ENCODE measurements around the gene RNPS1.
A peak's percentile ranks its signal among the peaks of the same experiment; 100 is the strongest.

RNPS1 gene

DNA sequence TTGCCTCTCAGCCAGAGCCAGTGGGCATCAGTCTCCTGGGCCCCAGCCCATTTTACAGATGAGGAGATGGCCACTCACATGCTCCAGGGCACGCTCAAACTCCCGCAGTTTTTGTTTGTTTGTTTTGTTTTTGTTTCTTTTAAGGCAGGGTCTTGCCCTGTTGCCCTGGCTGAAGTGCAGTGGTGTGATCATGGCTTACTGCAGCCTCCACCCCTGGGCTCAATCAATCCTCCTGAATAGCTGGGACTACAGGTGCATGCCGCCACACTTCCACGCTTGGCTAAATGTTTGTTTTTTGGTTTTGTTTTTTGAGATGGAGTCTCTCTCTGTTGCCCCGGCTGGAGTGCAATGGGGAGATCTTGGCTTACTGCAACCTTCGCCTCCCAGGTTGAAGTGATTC is 41.0 kb downstream of the RNPS1 start:
- no peak for TF ChIP-seq POLR2A (IDR thresholded peaks at IDR 0.05; ENCODE audit: extremely low read depth, insufficient read length)
- TF ChIP-seq MYC (IDR thresholded peaks at IDR 0.05; ENCODE audit: low read depth, low read length): no peak
- TF ChIP-seq, protein P1, sequence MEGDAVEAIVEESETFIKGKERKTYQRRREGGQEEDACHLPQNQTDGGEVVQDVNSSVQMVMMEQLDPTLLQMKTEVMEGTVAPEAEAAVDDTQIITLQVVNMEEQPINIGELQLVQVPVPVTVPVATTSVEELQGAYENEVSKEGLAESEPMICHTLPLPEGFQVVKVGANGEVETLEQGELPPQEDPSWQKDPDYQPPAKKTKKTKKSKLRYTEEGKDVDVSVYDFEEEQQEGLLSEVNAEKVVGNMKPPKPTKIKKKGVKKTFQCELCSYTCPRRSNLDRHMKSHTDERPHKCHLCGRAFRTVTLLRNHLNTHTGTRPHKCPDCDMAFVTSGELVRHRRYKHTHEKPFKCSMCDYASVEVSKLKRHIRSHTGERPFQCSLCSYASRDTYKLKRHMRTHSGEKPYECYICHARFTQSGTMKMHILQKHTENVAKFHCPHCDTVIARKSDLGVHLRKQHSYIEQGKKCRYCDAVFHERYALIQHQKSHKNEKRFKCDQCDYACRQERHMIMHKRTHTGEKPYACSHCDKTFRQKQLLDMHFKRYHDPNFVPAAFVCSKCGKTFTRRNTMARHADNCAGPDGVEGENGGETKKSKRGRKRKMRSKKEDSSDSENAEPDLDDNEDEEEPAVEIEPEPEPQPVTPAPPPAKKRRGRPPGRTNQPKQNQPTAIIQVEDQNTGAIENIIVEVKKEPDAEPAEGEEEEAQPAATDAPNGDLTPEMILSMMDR (IDR thresholded peaks at IDR 0.05; ENCODE audit: low read depth, low read length): no peak
- TF ChIP-seq, protein P2, sequence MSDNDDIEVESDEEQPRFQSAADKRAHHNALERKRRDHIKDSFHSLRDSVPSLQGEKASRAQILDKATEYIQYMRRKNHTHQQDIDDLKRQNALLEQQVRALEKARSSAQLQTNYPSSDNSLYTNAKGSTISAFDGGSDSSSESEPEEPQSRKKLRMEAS (IDR thresholded peaks at IDR 0.05; ENCODE audit: low read depth, low read length): no peak
- DNase-seq (ENCODE audit: low read depth): no peak
- H3K4me3 ChIP-seq (ENCODE audit: low read depth, low read length): no peak overlapping the region

DNA sequence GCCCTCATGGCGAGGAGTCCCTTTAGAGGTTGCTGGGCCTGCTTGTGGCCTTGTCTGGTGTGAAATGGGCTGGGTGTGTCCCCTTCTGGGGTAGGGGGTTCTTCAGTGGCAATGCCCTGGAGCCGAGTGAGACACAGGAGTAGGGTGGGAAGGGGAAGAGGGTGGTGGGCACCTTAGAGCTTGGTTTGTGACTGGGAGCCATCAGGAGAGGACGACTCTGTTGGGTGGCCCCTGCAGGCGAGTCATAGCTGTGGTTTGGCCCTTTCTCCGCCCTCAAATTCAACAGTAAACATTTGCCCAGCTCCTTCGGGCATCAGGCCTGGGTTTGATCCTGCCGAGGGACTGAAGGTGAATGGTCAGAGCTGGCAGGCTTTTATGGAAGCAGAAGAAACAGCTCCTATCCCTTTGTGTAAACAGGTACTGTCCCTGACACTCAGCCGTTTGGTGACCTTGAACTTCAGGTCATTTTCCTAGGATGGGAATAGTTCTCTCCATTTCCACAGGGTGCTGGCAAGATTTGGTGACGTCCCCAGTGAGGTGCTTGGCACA is 41.6 kb downstream of the RNPS1 start:
- no peak for DNase-seq (ENCODE audit: low read depth)
- H3K4me3 ChIP-seq (ENCODE audit: low read depth, low read length): peak overlapping the region; percentile 11
- TF ChIP-seq, protein P2 (IDR thresholded peaks at IDR 0.05; ENCODE audit: low read depth, low read length): no peak
- TF ChIP-seq, protein P1 (IDR thresholded peaks at IDR 0.05; ENCODE audit: low read depth, low read length): no peak
- TF ChIP-seq POLR2A (IDR thresholded peaks at IDR 0.05; ENCODE audit: extremely low read depth, insufficient read length) (no peak), MYC (IDR thresholded peaks at IDR 0.05; ENCODE audit: low read depth, low read length) (no peak)

DNA sequence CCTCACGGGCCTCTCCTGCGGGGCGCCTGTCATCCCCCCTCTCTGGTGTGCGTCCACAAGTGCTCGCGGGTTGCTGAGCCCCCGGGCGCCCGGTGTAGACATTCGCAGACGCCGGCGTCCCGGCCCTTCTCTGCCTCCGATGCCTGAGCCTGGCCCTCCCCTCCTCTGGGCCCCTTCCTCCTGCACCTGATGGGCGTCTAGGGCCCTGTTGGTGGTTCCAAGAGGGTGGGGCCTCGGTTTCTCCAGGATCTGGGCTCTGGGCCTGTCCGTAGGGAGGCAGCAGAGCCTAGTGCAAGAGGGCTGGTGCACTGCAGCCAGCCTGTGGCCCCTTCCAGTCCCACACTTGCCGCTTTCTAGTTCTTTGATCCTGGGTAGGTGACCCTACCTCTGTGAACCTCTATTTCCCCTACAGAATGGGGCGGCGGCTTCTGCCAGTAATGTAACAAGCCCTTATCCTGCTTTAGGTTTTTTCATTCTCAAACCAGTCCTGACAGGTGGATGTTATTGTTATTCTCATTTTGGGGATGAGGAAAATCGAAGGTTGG is 43.9 kb downstream of the RNPS1 start:
- peak; percentile 65 for DNase-seq (ENCODE audit: low read depth)
- H3K4me3 ChIP-seq (ENCODE audit: low read depth, low read length): peak overlapping the region; percentile 77
- 0 out of 2 replicates have a peak, but pooled peaks have one; percentile 7 for TF ChIP-seq MYC (IDR thresholded peaks at IDR 0.05; ENCODE audit: low read depth, low read length)
- TF ChIP-seq, protein P1 (IDR thresholded peaks at IDR 0.05; ENCODE audit: low read depth, low read length): no peak

DNA sequence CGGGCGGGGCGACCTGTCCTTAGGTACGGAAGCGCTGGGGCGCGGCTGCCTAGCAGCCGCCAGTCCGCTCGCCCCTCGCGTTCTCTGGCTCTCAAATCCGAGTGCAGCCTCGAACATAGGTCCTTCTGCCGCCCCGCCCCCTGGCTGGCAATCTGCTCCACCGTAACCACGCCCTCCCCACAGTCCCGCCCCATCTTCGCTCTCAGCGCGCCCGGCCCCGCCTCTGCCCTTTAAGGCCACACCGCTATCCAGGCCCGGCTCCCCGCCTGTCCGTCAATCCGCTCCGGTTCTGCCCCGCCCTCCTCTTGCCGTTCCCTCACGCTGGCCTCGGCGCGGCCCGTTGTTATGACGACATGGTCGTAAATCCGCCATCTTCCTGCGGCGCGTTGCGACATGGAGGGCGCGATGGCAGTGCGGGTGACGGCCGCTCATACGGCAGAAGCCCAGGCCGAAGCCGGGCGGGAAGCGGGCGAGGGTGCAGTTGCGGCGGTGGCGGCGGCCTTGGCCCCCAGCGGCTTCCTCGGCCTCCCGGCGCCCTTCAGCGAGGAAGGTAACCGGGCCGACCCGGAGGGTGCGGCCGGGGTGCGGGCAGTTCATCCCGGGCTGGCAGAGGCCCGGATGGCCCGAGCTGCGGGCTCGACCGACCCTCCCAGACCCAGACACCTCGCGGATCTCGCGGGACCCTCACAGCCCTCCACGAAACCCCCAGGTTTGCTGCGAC is 44.5 kb downstream of the RNPS1 start, which contains the start of gene E4F1:
Gene E4F1, plus strand, starts transcription at position 371 of the 721 bp plus-strand sequence. Its CDS starts 23 bp downstream, at position 394.
- peak; percentile 100 for DNase-seq (ENCODE audit: low read depth)
- TF ChIP-seq, protein P2 (IDR thresholded peaks at IDR 0.05; ENCODE audit: low read depth, low read length): peak; percentile 37
- TF ChIP-seq POLR2A (IDR thresholded peaks at IDR 0.05; ENCODE audit: extremely low read depth, insufficient read length) (peak; percentile 89), MYC (IDR thresholded peaks at IDR 0.05; ENCODE audit: low read depth, low read length) (peak; percentile 41; the same call in 1 of the 2 replicates)
- TF ChIP-seq, protein P1 (IDR thresholded peaks at IDR 0.05; ENCODE audit: low read depth, low read length): no peak
- H3K4me3 ChIP-seq (ENCODE audit: low read depth, low read length): peak within 1 kb of the TSS; percentile 77

DNA sequence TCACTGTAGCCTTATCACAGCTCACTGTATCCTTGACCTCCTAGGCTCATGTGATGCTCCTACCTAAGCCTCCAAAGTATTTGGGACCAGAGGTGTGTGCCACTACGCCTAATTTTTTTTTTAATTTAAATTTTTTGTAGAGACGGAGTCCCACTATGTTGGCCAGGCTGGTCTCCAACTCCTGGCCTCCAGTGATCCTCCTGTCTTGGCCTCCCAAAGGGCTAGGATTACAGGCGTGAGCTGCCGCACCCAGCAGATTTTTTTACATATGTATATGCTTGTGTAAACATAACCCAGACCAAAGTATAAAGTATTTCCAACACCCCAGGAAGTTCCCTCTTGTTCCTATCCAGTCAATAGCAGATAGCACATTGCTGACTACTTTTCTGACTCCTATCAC is 51.6 kb downstream of the RNPS1 start:
- H3K4me3 ChIP-seq (ENCODE audit: low read depth, low read length): peak overlapping the region; percentile 60
- TF ChIP-seq POLR2A (IDR thresholded peaks at IDR 0.05; ENCODE audit: extremely low read depth, insufficient read length) (no peak), MYC (IDR thresholded peaks at IDR 0.05; ENCODE audit: low read depth, low read length) (no peak)
- TF ChIP-seq, protein P2 (IDR thresholded peaks at IDR 0.05; ENCODE audit: low read depth, low read length): no peak
- TF ChIP-seq, protein P1 (IDR thresholded peaks at IDR 0.05; ENCODE audit: low read depth, low read length): no peak
- no peak for DNase-seq (ENCODE audit: low read depth)

All from NB4 (cell line).